ENCODE results near the gene ADAM10. TPM values are rescaled to one million over a fixed set of nuclear protein-coding genes. Genes with fewer than 3 reads are reported as not detected.

The ADAM10 gene
- total RNA-seq, 1 donor from 2014 or later = 140 TPM

DNA sequence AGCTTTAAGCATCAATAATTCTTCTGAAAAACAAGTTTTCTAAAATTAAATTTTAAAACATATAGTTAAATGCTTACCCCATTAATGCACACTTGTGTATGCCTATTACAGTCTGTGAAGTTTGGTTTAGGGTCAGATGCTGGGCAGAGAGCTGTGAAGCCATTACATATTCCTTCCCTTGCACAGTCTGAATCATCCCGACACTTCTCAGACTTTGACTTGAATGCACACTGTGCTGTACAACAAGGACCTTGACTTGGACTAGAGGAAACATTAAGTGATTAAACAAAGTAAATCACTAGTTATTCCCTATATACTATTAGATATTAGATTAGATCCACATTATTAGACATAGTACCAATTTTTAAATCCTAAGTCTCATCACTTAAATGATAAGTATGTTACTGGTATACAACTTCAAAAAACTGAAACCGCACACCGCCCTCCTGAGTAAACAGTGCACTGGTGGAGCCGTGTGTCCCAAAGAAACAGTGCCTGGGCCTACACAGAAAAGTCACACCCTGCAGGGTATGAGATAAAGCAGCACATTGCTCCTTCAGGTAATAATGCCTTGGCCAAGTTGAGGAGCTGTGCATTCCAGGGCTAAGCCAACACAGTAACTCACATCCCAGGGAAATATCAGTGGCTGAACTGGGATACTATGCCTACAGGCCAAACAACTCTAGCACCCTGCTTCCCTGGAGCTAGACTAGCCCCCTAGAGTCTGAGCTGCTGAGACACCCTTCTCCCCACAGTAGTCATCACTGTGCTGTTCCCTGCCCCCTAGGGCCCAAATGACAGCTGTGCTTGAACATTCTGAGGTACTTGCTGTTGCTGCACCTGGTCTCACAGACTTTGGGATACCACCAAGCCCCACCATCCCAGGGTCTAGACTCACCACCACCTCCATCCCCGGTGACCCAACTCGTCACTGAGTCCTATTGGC is 137.5 kb downstream of the ADAM10 start:
- no peak for DNase-seq
- Mint-ChIP-seq H3K9me3 (ENCODE audit: unreplicated experiment) (peaks cover 3% of the 10 kb centered on the region), H3K27ac (ENCODE audit: unreplicated experiment) (no peak overlapping the region), H3K4me3 (ENCODE audit: unreplicated experiment) (no peak overlapping the region), H3K4me1 (ENCODE audit: low read depth, unreplicated experiment) (no peaks in the 10 kb centered on the region), H3K27me3 (ENCODE audit: unreplicated experiment) (peaks cover 2% of the 10 kb centered on the region), H3K36me3 (ENCODE audit: unreplicated experiment) (peaks cover 31% of the 10 kb centered on the region)
- TF ChIP-seq, protein P1, sequence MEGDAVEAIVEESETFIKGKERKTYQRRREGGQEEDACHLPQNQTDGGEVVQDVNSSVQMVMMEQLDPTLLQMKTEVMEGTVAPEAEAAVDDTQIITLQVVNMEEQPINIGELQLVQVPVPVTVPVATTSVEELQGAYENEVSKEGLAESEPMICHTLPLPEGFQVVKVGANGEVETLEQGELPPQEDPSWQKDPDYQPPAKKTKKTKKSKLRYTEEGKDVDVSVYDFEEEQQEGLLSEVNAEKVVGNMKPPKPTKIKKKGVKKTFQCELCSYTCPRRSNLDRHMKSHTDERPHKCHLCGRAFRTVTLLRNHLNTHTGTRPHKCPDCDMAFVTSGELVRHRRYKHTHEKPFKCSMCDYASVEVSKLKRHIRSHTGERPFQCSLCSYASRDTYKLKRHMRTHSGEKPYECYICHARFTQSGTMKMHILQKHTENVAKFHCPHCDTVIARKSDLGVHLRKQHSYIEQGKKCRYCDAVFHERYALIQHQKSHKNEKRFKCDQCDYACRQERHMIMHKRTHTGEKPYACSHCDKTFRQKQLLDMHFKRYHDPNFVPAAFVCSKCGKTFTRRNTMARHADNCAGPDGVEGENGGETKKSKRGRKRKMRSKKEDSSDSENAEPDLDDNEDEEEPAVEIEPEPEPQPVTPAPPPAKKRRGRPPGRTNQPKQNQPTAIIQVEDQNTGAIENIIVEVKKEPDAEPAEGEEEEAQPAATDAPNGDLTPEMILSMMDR (IDR thresholded peaks at IDR 0.05; ENCODE audit: partially characterized antibody, unreplicated experiment) = no peak

DNA sequence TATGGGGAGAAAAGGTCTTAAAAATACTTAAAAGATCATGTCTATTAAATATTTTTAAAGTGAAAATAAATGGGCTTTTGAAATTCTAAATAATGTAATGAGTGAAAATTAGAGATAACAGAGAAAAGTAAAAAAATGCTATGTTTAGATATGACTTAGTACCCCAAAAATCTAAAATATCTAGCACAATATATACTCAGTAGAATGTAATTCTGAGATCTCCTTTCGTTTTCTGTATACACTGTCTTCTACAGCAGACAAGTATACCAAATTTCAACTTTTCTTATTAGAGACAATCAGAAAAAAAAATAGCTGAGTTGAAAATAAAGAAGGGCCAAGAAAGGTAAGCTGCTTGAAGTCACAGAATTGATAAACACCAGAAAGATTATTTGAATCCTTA is 140.8 kb downstream of the ADAM10 start:
- H3K9me3 Mint-ChIP-seq (ENCODE audit: unreplicated experiment) = no peaks in the 10 kb centered on the region
- H3K4me3 Mint-ChIP-seq (ENCODE audit: unreplicated experiment) = no peak overlapping the region
- TF ChIP-seq, protein P1 (IDR thresholded peaks at IDR 0.05; ENCODE audit: partially characterized antibody, unreplicated experiment) = no peak
- no peak overlapping the region for H3K27ac Mint-ChIP-seq (ENCODE audit: unreplicated experiment)
- peaks cover 2% of the 10 kb centered on the region for H3K27me3 Mint-ChIP-seq (ENCODE audit: unreplicated experiment)
- H3K4me1 Mint-ChIP-seq (ENCODE audit: low read depth, unreplicated experiment) = no peaks in the 10 kb centered on the region
- DNase-seq = no peak
- peaks cover 7% of the 10 kb centered on the region for H3K36me3 Mint-ChIP-seq (ENCODE audit: unreplicated experiment)

DNA sequence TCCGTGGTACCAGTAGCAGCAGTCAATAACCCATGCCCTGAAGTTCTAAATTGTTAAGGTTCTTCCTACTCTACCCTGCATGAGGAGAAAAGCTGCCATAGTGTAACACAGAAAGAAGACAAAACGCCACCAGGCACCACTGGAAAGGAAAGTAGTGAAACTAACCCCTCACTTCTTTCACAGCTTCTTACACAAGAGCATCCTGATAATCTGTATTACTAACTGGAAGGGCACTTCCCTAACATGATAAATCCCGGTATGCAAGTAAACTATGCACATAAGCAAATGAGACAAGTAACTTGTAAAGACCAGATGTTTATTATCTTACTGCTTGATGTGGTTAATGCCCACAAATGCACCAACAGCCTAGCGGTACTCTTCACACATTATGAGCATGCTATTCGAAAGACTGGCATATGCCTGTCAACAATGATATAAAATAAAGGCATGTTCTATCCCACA is 141.3 kb downstream of the ADAM10 start:
- Mint-ChIP-seq H3K27ac (ENCODE audit: unreplicated experiment) (no peak overlapping the region), H3K4me1 (ENCODE audit: low read depth, unreplicated experiment) (no peaks in the 10 kb centered on the region), H3K9me3 (ENCODE audit: unreplicated experiment) (no peaks in the 10 kb centered on the region)

DNA sequence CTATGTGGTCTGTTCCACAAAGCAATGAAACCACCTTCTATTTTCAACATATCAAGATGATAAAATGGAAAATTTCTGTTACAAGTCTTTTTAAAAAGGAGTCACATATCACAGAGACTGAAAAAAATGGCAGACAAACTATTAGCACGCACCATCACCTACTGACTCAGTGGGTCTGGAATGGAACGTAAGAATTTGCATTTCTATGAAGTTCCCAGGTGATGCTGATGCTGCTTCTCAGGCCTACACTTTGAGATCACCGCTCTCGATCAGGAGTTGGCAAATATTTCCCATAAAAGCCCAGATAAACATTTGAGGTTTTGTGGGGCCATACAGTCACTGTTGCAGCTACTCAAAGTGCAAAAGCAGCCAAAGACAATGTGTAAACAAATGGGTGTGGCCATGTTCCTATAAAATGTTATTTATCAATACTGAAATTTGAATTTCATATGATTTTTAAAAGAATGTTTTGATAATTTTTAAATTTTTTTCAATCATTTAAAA is 142.9 kb downstream of the ADAM10 start:
- H3K4me1 Mint-ChIP-seq (ENCODE audit: low read depth, unreplicated experiment) = no peaks in the 10 kb centered on the region
- no peaks in the 10 kb centered on the region for H3K27me3 Mint-ChIP-seq (ENCODE audit: unreplicated experiment)
- DNase-seq = no peak
- TF ChIP-seq, protein P1 (IDR thresholded peaks at IDR 0.05; ENCODE audit: partially characterized antibody, unreplicated experiment) = no peak
- H3K9me3 Mint-ChIP-seq (ENCODE audit: unreplicated experiment) = no peaks in the 10 kb centered on the region
- no peak overlapping the region for H3K27ac Mint-ChIP-seq (ENCODE audit: unreplicated experiment)
- H3K4me3 Mint-ChIP-seq (ENCODE audit: unreplicated experiment) = no peak overlapping the region
- H3K36me3 Mint-ChIP-seq (ENCODE audit: unreplicated experiment) = no peaks in the 10 kb centered on the region

More for the DNA sequence above, 141.3 kb downstream of the ADAM10 start:
- Mint-ChIP-seq H3K36me3 (ENCODE audit: unreplicated experiment) (peaks cover 1% of the 10 kb centered on the region), H3K4me3 (ENCODE audit: unreplicated experiment) (no peak overlapping the region), H3K27me3 (ENCODE audit: unreplicated experiment) (peaks cover 2% of the 10 kb centered on the region)
- no peak for DNase-seq
- TF ChIP-seq, protein P1 (IDR thresholded peaks at IDR 0.05; ENCODE audit: partially characterized antibody, unreplicated experiment) = no peak
